Kidney epithelial cell (primary cell): ENCODE data around the gene OR51B6. TPM values are rescaled to one million over a fixed set of nuclear protein-coding genes. Genes with fewer than 3 reads are reported as not detected.

Experiments used
- DNase-seq: peaks from one replicate; pipeline ENCODE4 v3.0.0-alpha.2; 2010; ENCODE audit warnings: low read depth
- H3K27me3 ChIP-seq: 2 replicates; pipeline ENCODE4 v1.6.0; 2011; ENCODE audit warnings: low read length; ENCODE audit not compliant: control insufficient read depth, insufficient read depth
- H3K36me3 ChIP-seq: 2 replicates; pipeline ENCODE4 v1.5.1; 2011; ENCODE audit warnings: low read length; ENCODE audit not compliant: control insufficient read depth, insufficient read depth
- H3K4me3 ChIP-seq: 2 replicates; pipeline ENCODE4 v1.5.1; 2011; ENCODE audit warnings: low read depth, mild to moderate bottlenecking, control low read depth, low read length
- CTCF ChIP-seq: IDR thresholded peaks from 2 replicates; pipeline ENCODE4 v1.5.1; 2011; ENCODE audit warnings: mild to moderate bottlenecking, moderate library complexity, low read length, control low read depth, inconsistent platforms; ENCODE audit not compliant: insufficient read depth, poor library complexity, severe bottlenecking
- total RNA-seq: library from RNA; depleted of rRNA; stranded (reverse); fragments of >200 nt; gene quantifications from 2 replicates; pipeline ENCODE4 v1.2.3, GENCODE V29; 2015

Gene OR51B6
- total RNA-seq, 1 donor from 2014 or later, result not detected

DNA sequence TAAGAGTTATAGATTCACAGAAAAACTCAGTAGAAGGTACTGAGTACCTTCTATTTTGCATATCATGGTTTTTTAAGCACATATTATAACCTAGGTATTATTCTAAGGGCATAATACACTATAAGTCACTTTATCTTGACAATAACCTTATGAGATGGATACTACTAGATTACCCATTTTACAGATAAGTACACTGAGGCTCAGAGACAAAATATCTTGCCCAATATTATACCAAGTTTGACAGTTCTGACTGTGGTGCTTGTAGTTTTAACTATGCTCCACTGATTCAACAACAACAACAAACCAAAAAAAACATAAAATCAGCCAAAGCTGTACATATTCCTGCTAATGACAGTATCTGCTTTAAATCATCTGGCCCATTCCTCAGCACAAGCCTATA, 42.8 kb downstream of the OR51B6 start:
- Histone ChIP-seq H3K4me3 (no peak overlapping the region), H3K27me3 (no peaks in the 10 kb centered on the region), H3K36me3 (no peaks in the 10 kb centered on the region)
- no peak for TF ChIP-seq CTCF
- no peak for DNase-seq

- TF ChIP-seq CTCF, result no peak
- H3K27me3 ChIP-seq, result no peaks in the 10 kb centered on the region
- no peaks in the 10 kb centered on the region for H3K36me3 ChIP-seq
- no peak overlapping the region for H3K4me3 ChIP-seq
- DNase-seq, result no peak
These were observed 47.6 kb downstream of the OR51B6 start for GRCh38 chr11:5398936-5399335.

Other genes starting within 250 kb of the OR51B6 start
- not detected in 2 replicates for gene OR52A5, start 213.2 kb upstream of the OR51B6 start, total RNA-seq
- gene OR52A1, start 196.8 kb upstream of the OR51B6 start, total RNA-seq, result not detected in 2 replicates
- not detected in 2 replicates for gene OR51V1, start 150.8 kb upstream of the OR51B6 start, total RNA-seq
- not detected in 2 replicates for gene HBB, start 124.4 kb upstream of the OR51B6 start, total RNA-seq
- gene HBD, start 117.0 kb upstream of the OR51B6 start, total RNA-seq, result not detected in 2 replicates
- gene HBG1, start 101.7 kb upstream of the OR51B6 start, total RNA-seq, result not detected in 2 replicates
- gene HBG2, start 96.7 kb upstream of the OR51B6 start, total RNA-seq, result not detected in 2 replicates
- not detected in 2 replicates for gene HBE1, start 81.6 kb upstream of the OR51B6 start, total RNA-seq
- gene OR51B4, start 49.6 kb upstream of the OR51B6 start, total RNA-seq, result not detected in 2 replicates
- gene OR51B2, start 27.2 kb upstream of the OR51B6 start, total RNA-seq, result not detected in 2 replicates
- not detected in 2 replicates for gene OR51B5, start 8.0 kb upstream of the OR51B6 start, total RNA-seq
- not detected in 2 replicates for gene OR51M1, start 32.3 kb downstream of the OR51B6 start, total RNA-seq
- gene OR51Q1, start 70.6 kb downstream of the OR51B6 start, total RNA-seq, result not detected in 2 replicates
- gene OR51I1, start 90.0 kb downstream of the OR51B6 start, total RNA-seq, result not detected in 2 replicates
- not detected in 2 replicates for gene OR51I2, start 97.8 kb downstream of the OR51B6 start, total RNA-seq
- not detected in 2 replicates for gene OR52D1, start 137.2 kb downstream of the OR51B6 start, total RNA-seq
- not detected in 2 replicates for gene UBQLN3, start 158.4 kb downstream of the OR51B6 start, total RNA-seq
- 0.21 TPM in 1 of 2 replicates, not detected in the other for gene UBQLNL, start 165.2 kb downstream of the OR51B6 start, total RNA-seq
- 0.75 TPM in 1 of 2 replicates, not detected in the other for gene OR52H1, start 197.0 kb downstream of the OR51B6 start, total RNA-seq
- gene OR52B6, start 229.4 kb downstream of the OR51B6 start, total RNA-seq, result not detected in 2 replicates
- gene TRIM6, start 245.1 kb downstream of the OR51B6 start, total RNA-seq, result 3.4 and 4.9 TPM in 2 replicates